ENCODE data around the gene CREBZF. TPM values are rescaled to one million over a fixed set of nuclear protein-coding genes. Genes with fewer than 3 reads are reported as not detected.
"Not testable (repeated sequence)": the region's sequence is repeated elsewhere in the genome, so short reads cannot be mapped to it uniquely, and the experiment has no call there.

Gene CREBZF
- polyA plus RNA-seq, 3 donors: 94.8 to 123 (median 107) TPM

DNA sequence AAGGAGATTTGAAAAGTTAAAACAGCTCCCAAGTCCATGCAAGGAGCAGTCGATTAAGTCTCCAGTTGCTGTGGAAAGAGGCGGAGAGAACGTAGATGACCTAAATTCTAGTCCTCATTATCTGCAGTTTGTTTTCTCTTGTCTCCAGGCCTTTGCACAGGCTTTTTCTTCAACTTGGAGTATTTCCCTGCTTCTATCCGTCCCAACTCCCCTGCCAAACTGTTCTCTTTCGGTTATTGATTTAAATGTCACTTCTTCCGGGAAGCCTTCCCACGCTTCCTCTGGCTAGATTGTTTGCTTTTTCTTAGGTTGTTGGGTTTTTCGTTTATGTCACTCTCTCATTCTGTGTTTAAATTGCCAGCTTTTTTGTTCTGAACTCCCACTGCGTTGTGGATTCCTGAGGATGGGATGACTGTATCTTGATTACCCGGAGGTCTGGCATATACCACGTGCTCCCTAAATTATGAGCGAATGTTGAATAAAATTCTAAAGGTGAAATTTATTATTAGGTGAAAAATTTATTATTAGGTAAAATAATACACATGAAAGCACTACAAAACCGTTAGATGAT, 36.1 kb downstream of the CREBZF start:
- no peak for DNase-seq

DNA sequence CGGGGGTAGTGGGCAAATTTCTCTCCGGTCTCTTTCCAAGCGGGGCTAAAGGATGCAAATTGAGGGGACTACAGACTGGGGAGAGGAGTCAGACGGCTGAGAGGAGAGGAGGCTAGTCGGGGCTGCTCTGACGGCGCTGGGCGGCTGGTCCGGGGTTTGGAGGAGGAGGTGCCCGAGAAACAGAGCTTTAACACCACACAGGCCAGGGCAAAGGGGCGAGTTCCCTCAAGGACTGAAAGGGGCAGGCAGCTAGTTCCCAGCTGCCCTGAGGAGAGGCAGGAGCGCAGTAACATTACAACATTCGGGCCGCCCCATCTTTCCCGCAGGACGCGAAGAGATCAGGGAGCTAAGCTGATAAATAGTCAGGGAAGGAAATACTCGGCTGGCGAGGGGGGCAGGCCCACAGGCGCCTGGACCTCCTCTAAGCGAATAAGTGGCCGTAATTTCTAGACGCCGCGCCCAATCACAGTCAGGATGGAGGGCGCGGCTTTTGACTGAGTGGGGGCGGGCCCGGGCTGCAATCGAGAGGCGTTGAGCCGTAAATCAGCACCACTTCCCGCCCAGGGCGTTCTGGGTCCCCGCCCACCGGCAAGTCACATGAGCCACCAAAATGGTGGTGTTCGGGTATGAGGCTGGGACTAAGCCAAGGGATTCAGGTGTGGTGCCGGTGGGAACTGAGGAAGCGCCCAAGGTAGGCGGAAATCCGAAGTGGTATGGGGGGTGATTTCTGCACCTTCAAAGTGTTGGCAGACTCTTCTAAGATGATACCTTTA, 36.7 kb downstream of the CREBZF start, which contains the start of gene TMEM126B:
Gene TMEM126B (plus strand): TSS at position 596 of the 773 bp plus-strand sequence. CDS start 15 bp downstream, at position 611.
- peak; percentile 98 for DNase-seq

DNA sequence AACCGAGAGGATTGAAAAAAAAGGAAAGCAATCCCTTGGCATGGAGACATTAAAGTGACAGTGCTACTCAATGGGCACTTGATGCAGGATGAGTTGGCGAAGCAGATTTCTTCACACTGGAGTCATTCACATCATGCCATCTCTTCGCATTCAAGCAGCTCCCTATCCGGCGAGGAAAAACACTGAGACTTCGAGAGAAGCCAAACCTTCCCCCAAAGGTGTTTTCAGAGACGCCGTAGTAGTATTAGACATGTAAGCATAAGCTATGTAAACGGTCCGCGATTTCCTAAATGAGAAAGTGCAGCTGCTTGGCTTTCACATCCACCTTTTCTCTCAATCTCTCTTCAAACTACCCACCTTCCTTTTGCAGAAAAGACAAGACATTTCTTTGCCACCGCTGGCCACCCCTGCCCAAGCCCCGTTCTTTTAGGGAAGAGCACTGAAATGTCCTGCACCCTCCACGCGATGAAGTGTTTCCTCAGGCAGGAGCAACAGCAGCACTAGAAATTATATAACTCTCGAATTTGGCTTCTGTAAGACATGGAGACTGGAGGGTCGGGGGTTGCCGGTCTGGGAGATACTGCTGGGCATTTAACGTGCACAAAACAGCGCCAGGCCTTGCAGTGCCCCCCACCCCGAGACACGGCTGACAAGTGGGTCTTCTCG, 37.5 kb downstream of the CREBZF start, which contains the start of gene DLG2:
Gene DLG2 (minus strand): TSS at position 13 of the 666 bp plus-strand sequence.
- peak; percentile 16 for DNase-seq

DNA sequence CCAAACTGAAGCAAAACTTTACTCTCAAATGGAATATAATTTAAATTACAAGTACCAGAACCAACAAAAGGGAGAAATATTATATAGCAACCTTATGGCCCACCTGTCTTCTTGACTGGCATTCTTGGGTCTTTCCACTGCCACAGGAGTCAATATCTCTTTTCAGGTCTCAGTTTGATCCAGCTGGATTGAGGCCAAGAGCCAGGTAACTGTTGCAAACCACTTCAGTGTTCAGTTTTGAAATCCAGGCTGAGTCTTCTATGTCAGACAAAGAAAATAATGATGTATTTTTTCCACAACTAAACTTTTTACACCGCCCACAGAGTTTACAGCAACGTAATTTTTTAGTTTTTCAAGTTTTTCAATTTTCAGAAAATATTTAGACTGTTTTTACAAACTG, 38.4 kb downstream of the CREBZF start:
- DNase-seq: no peak

DNA sequence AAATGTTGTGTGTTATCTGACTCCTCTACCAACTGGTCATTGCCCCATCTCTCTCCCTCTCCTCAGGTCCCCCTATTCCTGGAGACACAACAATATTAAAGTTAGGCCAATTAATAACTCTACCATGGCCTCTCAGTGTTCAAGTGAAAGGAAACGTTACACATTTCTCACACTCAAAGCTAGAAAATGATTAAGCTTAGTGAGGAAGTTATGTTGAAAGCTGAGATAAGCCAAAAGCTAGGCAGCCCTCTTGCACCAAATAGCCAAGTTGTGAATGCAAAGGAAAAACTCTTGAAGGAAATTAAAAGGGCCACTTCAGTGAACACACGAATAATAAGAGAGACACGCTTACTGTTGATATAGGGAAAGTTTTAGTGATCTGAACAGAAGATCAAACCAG, 44.7 kb downstream of the CREBZF start:
- no peak for DNase-seq

DNA sequence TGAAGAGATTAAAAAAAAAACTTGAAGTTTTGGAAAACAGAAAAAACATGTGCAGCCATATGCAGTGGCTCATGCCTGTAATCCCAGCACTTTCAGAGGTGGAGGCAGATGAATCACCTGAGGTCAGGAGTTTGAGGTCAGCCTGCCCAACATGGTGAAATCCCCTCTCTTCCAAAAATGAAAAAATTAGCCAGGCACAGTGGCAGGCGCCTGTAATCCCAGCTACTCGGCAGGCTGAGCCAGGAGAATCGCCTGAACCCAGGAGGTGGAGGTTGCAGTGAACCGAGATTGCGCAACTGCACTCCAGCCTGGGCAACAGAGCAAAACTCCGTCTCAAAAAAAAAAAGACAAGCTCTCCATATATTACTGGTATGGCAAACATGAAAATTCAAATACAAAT, 45.4 kb downstream of the CREBZF start:
- no peak for DNase-seq

DNA sequence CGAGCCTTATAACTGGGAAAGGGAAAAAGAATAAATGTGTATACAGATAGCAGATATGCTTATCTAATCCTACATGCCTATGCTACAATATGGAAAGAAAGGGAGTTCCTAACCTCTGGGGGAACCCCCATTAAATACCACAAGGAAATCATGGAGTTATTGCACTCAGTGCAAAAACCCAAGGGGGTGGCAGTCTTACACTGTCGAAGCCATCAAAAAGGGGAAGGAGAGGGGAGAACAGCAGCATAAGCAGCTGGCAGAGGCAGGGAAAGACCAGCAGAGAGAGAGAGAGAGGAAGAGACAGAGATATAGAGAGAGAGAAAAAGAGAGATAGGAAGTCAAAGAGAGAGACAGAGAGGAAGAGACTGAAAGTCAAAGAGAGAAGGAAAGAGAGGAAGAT, 53.3 kb downstream of the CREBZF start:
- DNase-seq: not testable (repeated sequence)

Other genes starting within 250 kb of the CREBZF start
- 10 to 100 TPM; 10.1 to 16.6 (median 13.0) TPM for gene DLG2, start 37.8 kb downstream of the CREBZF start, polyA plus RNA-seq (ENCODE audit: insufficient read length in 3 of 3)
- 10 to 100 TPM; 54.3 to 61.5 (median 57.3) TPM for gene TMEM126B, start 36.5 kb downstream of the CREBZF start, polyA plus RNA-seq (ENCODE audit: insufficient read length in 3 of 3)
- 10 to 100 TPM; 29.1 to 34.2 (median 31.3) TPM for gene TMEM126A, start 17.2 kb downstream of the CREBZF start, polyA plus RNA-seq (ENCODE audit: insufficient read length in 3 of 3)
- 1 to 10 TPM; 2.9 to 3.1 (median 3.0) TPM for gene CCDC89, start 21.1 kb upstream of the CREBZF start, polyA plus RNA-seq (ENCODE audit: insufficient read length in 3 of 3)
- 100 to 1,000 TPM in 1 of 3 donors, 10 to 100 TPM in 2; 68.5 to 104 (median 95.8) TPM for gene SYTL2, start 146.0 kb upstream of the CREBZF start, polyA plus RNA-seq (ENCODE audit: insufficient read length in 3 of 3)
- under 1 TPM in 1 of 3 donors, not detected in 2; 0.28 TPM for gene CCDC83, start 190.3 kb upstream of the CREBZF start, polyA plus RNA-seq (ENCODE audit: insufficient read length in 3 of 3)